PFSK-1 (cell line): Measurements from ENCODE around the gene ZFAND3.

Experiments
- POLR2AphosphoS5 ChIP-seq: IDR thresholded peaks from 2 replicates; pipeline ENCODE4 v1.6.1; 2012; ENCODE audit warnings: low read depth, mild to moderate bottlenecking, control low read depth, low read length, moderate library complexity
- TAF1 ChIP-seq: IDR thresholded peaks from 2 replicates; pipeline ENCODE4 v1.6.1; 2012; ENCODE audit warnings: low read length, control low read depth, borderline replicate concordance; ENCODE audit not compliant: insufficient read depth

DNA sequence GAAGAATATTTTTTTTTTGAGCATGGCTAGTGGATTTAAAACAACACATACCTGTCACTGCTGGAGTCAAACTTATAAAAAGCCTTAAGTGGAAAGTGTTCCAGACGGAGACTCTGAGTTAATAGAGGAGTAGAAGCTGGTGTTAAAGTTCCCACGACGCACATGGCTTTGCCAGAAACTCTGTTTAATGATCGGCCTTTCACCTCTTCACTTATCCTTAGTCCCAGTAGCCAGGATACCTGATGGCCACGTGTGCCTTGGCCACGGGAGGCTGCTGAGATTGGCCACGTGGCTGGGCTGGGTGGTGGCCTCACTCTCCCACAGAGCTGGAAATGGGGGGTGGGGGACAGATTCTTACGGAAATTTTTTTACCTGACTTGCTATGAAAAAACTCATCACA lies 333.1 kb downstream of the ZFAND3 start:
- TF ChIP-seq TAF1 = no peak
- TF ChIP-seq POLR2AphosphoS5 = no peak
